HEK293T (cell line): ENCODE results near the gene GMPR2.

Experiments
- CTCF ChIA-PET: fragments of 350-600 bp; formaldehyde crosslinking; extraction: SDS; loops from one replicate; lab custom pipeline; 2021; ENCODE audit warnings: antibody characterized with exemption, inconsistent platforms; lab: Yijun Ruan, JAX
- POLR2A ChIA-PET: fragments of 350-600 bp; formaldehyde crosslinking; extraction: SDS; loops from one replicate; lab custom pipeline; 2020; ENCODE audit warnings: antibody characterized with exemption, inconsistent platforms; lab: Yijun Ruan, JAX
- DNase-seq: peaks from one replicate; pipeline ENCODE4 v3.0.0; 2012; ENCODE audit warnings: mixed read lengths; ENCODE audit errors: extremely low spot score
- ARNT ChIP-seq: fragments of 450-650 bp; IDR thresholded peaks from 2 replicates; pipeline ENCODE4 v1.6.1; 2017; ENCODE audit warnings: mild to moderate bottlenecking
- BHLHE40 ChIP-seq: fragments of 450-650 bp; IDR thresholded peaks from 2 replicates; pipeline ENCODE4 v1.6.1; 2016; ENCODE audit warnings: mild to moderate bottlenecking, moderate library complexity, borderline replicate concordance
- CTBP1 ChIP-seq: fragments of 450-650 bp; IDR thresholded peaks from 2 replicates; pipeline ENCODE4 v1.6.1; 2016; ENCODE audit warnings: borderline replicate concordance
- ELF4 ChIP-seq: fragments of 450-650 bp; IDR thresholded peaks from 2 replicates; pipeline ENCODE4 v1.6.1; 2017; ENCODE audit warnings: antibody characterized with exemption
- FOXA1 ChIP-seq: fragments of 450-650 bp; IDR thresholded peaks from 2 replicates; pipeline ENCODE4 v1.6.1; 2016; ENCODE audit warnings: mild to moderate bottlenecking
- FOXK2 ChIP-seq: fragments of 450-650 bp; IDR thresholded peaks from 2 replicates; pipeline ENCODE4 v1.6.1; 2016; ENCODE audit warnings: mild to moderate bottlenecking
- FOXM1 ChIP-seq: fragments of 450-650 bp; IDR thresholded peaks from 2 replicates; pipeline ENCODE4 v1.6.1; 2017; ENCODE audit warnings: mild to moderate bottlenecking, borderline replicate concordance
- HDGF ChIP-seq: fragments of 450-650 bp; IDR thresholded peaks from 2 replicates; pipeline ENCODE4 v1.6.1; 2017; ENCODE audit warnings: antibody characterized with exemption, borderline replicate concordance
- L3MBTL2 ChIP-seq: fragments of 450-650 bp; conservative IDR thresholded peaks from 2 replicates; pipeline ENCODE4 v1.6.1; 2016; ENCODE audit warnings: mild to moderate bottlenecking
- LEF1 ChIP-seq: fragments of 450-650 bp; IDR thresholded peaks from 2 replicates; pipeline ENCODE4 v1.6.1; 2017; ENCODE audit warnings: mild to moderate bottlenecking, borderline replicate concordance
- NFRKB ChIP-seq: fragments of 450-650 bp; IDR thresholded peaks from 2 replicates; pipeline ENCODE4 v1.6.1; 2016; ENCODE audit warnings: mild to moderate bottlenecking, moderate library complexity
- PKNOX1 ChIP-seq: fragments of 450-650 bp; IDR thresholded peaks from 2 replicates; pipeline ENCODE4 v1.6.1; 2016
- SP1 ChIP-seq: fragments of 450-650 bp; IDR thresholded peaks from 2 replicates; pipeline ENCODE4 v1.6.1; 2017
- SUZ12 ChIP-seq: fragments of 450-650 bp; IDR thresholded peaks from 2 replicates; pipeline ENCODE4 v1.6.1; 2016; ENCODE audit warnings: mild to moderate bottlenecking
- TARDBP ChIP-seq: fragments of 450-650 bp; IDR thresholded peaks from 2 replicates; pipeline ENCODE4 v1.6.1; 2016
- ZNF384 ChIP-seq: fragments of 450-650 bp; IDR thresholded peaks from 2 replicates; pipeline ENCODE4 v1.6.1; 2016

The GMPR2 gene

GRCh38 chr14:24274101-24274543 is 41.4 kb downstream of the GMPR2 start:
- DNase-seq = no peak
- CTCF ChIA-PET = interaction anchor here (1.2 kb wide), 1 partner anchor 21 kb away, joined by 3 read pairs; no protein-coding TSS in a partner anchor
- no peak for TF ChIP-seq FOXK2
- no peak for TF ChIP-seq SP1
- no peak for TF ChIP-seq NFRKB
- no peak for TF ChIP-seq SUZ12
- TF ChIP-seq L3MBTL2 = no peak
- no peak for TF ChIP-seq FOXA1
- TF ChIP-seq LEF1 = no peak
- no peak for TF ChIP-seq ELF4
- TF ChIP-seq CTBP1 = no peak
- no peak for TF ChIP-seq TARDBP
- no peak for TF ChIP-seq HDGF
- TF ChIP-seq PKNOX1 = no peak
- no peak for TF ChIP-seq FOXM1
- no peak for TF ChIP-seq ARNT
- TF ChIP-seq BHLHE40 = no peak
- TF ChIP-seq ZNF384 = no peak
- POLR2A ChIA-PET = interaction anchor here (1.0 kb wide), 1 partner anchor 31 kb away, joined by 5 read pairs; the partner anchor contains the start of gene TINF2

GRCh38 chr14:24277071-24277470 is 44.3 kb downstream of the GMPR2 start:
- POLR2A ChIA-PET = no interaction called here
- no peak for DNase-seq
- TF ChIP-seq ZNF384 (no peak), SUZ12 (no peak), FOXA1 (no peak), SP1 (no peak), FOXM1 (no peak)
- CTCF ChIA-PET = no interaction called here

- POLR2A ChIA-PET = interaction anchor here (0.8 kb wide), 1 partner anchor 35 kb away, joined by 3 read pairs; the partner anchor contains the start of gene TINF2
- CTCF ChIA-PET = no interaction called here
- DNase-seq = no peak
- TF ChIP-seq BHLHE40 (no peak), ZNF384 (no peak), CTBP1 (no peak), TARDBP (no peak)
Observed at GRCh38 chr14:24277606-24278321, 45.0 kb downstream of the GMPR2 start.

- CTCF ChIA-PET = no interaction called here
- POLR2A ChIA-PET = interaction anchor here (0.8 kb wide), 1 partner anchor 36 kb away, joined by 3 read pairs; the partner anchor contains the start of gene TINF2
- no peak for DNase-seq
Observed at GRCh38 chr14:24278424-24278823, 45.7 kb downstream of the GMPR2 start.

GRCh38 chr14:24279301-24280186 is 46.8 kb downstream of the GMPR2 start:
- CTCF ChIA-PET = interaction anchor here (1.1 kb wide), 1 partner anchor 52 kb away, joined by 3 read pairs; no protein-coding TSS in a partner anchor
- DNase-seq = no peak
- POLR2A ChIA-PET = interaction anchor here (5.3 kb wide), 1 partner anchor 8 kb away, joined by 39 read pairs; the partner anchor contains the start of gene RABGGTA
- no peak for TF ChIP-seq PKNOX1
- no peak for TF ChIP-seq NFRKB
- TF ChIP-seq TARDBP = no peak
- no peak for TF ChIP-seq FOXA1
- no peak for TF ChIP-seq CTBP1
- TF ChIP-seq FOXM1 = no peak
- no peak for TF ChIP-seq ARNT
- no peak for TF ChIP-seq FOXK2
- no peak for TF ChIP-seq ZNF384
- no peak for TF ChIP-seq SUZ12
- no peak for TF ChIP-seq L3MBTL2
- TF ChIP-seq HDGF = no peak
- no peak for TF ChIP-seq SP1
- no peak for TF ChIP-seq ELF4
- no peak for TF ChIP-seq BHLHE40
- TF ChIP-seq LEF1 = no peak

More at GRCh38 chr14:24278424-24278823, 45.7 kb downstream of the GMPR2 start:
- TF ChIP-seq CTBP1 = no peak

GRCh38 chr14:24280797-24281460 is 48.2 kb downstream of the GMPR2 start:
- CTCF ChIA-PET = interaction anchor here (0.6 to 1.2 kb wide), 3 partner anchors 9 to 51 kb away, joined by 3 to 5 read pairs (median 4); partner anchors contain the start of gene RABGGTA
- no peak for TF ChIP-seq TARDBP
- no peak for DNase-seq
- POLR2A ChIA-PET = interaction anchor here (1.6 to 5.3 kb wide), 2 partner anchors 9 to 38 kb away, joined by 6 to 39 read pairs; partner anchors contain the start of genes RABGGTA and TINF2
